ENCODE data around the gene SLK.

DNA sequence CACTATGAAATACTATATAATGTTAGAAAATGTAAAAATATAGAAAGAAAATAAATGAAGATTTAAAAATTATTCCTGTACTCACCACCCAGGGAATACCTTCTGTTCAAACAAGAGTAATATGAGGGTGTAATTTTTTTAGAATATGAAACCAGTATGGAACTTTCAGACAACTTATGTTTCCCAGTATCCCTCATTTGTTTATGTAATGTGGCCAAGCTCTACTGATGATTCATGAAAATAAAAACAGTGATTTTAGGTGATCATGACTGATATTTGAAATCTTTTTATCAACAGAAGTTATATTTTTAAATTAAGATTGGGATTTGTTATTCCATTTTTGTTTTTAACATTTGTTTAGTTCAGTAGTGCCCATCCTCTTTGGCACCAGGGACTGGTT, 18.8 kb downstream of the SLK start:
- TF ChIP-seq, protein P1, sequence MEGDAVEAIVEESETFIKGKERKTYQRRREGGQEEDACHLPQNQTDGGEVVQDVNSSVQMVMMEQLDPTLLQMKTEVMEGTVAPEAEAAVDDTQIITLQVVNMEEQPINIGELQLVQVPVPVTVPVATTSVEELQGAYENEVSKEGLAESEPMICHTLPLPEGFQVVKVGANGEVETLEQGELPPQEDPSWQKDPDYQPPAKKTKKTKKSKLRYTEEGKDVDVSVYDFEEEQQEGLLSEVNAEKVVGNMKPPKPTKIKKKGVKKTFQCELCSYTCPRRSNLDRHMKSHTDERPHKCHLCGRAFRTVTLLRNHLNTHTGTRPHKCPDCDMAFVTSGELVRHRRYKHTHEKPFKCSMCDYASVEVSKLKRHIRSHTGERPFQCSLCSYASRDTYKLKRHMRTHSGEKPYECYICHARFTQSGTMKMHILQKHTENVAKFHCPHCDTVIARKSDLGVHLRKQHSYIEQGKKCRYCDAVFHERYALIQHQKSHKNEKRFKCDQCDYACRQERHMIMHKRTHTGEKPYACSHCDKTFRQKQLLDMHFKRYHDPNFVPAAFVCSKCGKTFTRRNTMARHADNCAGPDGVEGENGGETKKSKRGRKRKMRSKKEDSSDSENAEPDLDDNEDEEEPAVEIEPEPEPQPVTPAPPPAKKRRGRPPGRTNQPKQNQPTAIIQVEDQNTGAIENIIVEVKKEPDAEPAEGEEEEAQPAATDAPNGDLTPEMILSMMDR (IDR thresholded peaks at IDR 0.05): no peak
- TF ChIP-seq POLR2A (IDR thresholded peaks at IDR 0.05): no peak
